ENCODE measurements around the gene TRAF3IP1. TPM values are rescaled to one million over a fixed set of nuclear protein-coding genes. Genes with fewer than 3 reads are reported as not detected.
A peak's percentile ranks its signal among the peaks of the same experiment; 100 is the strongest.
"Not testable (repeated sequence)": the region's sequence is repeated elsewhere in the genome, so short reads cannot be mapped to it uniquely, and the experiment has no call there.

The TRAF3IP1 gene
- total RNA-seq, 1 experiment from 2014 or later, result 6.4 TPM

GRCh38 chr2:238351315-238351714 lies 31.0 kb downstream of the TRAF3IP1 start:
- in situ Hi-C loops (cut with HindIII; ENCODE audit: low pct_unique_long_range_greater_than_20kb, low sequenced_read_pairs), result no loop called here
- no peak for DNase-seq (ENCODE audit: low read depth, low spot score)

GRCh38 chr2:238352361-238352760 lies 32.0 kb downstream of the TRAF3IP1 start:
- in situ Hi-C loops (cut with HindIII; ENCODE audit: low pct_unique_long_range_greater_than_20kb, low sequenced_read_pairs), result no loop called here
- no peak for DNase-seq (ENCODE audit: low read depth, low spot score)

GRCh38 chr2:238358769-238359168 lies 38.5 kb downstream of the TRAF3IP1 start:
- DNase-seq (ENCODE audit: low read depth, low spot score), result no peak
- in situ Hi-C loops (cut with HindIII; ENCODE audit: low pct_unique_long_range_greater_than_20kb, low sequenced_read_pairs), result no loop called here

- in situ Hi-C loops (cut with HindIII; ENCODE audit: low pct_unique_long_range_greater_than_20kb, low sequenced_read_pairs), result no loop called here
- no peak for DNase-seq (ENCODE audit: low read depth, low spot score)
Measured at GRCh38 chr2:238359403-238359802, 39.1 kb downstream of the TRAF3IP1 start.

GRCh38 chr2:238361877-238362276 lies 41.6 kb downstream of the TRAF3IP1 start:
- in situ Hi-C loops (cut with HindIII; ENCODE audit: low pct_unique_long_range_greater_than_20kb, low sequenced_read_pairs), result no loop called here
- DNase-seq (ENCODE audit: low read depth, low spot score), result no peak

- DNase-seq (ENCODE audit: low read depth, low spot score), result no peak
- in situ Hi-C loops (cut with HindIII; ENCODE audit: low pct_unique_long_range_greater_than_20kb, low sequenced_read_pairs), result no loop called here
Measured at GRCh38 chr2:238362626-238363025, 42.3 kb downstream of the TRAF3IP1 start.

GRCh38 chr2:238369591-238370040 lies 49.3 kb downstream of the TRAF3IP1 start:
- DNase-seq (ENCODE audit: low read depth, low spot score), result no peak
- in situ Hi-C loops (cut with HindIII; ENCODE audit: low pct_unique_long_range_greater_than_20kb, low sequenced_read_pairs), result no loop called here

- no peak for DNase-seq (ENCODE audit: low read depth, low spot score)
- in situ Hi-C loops (cut with HindIII; ENCODE audit: low pct_unique_long_range_greater_than_20kb, low sequenced_read_pairs), result no loop called here
Measured at GRCh38 chr2:238370094-238370822, 49.9 kb downstream of the TRAF3IP1 start.

GRCh38 chr2:238370823-238371372 lies 50.6 kb downstream of the TRAF3IP1 start:
- peak; percentile 66 for DNase-seq (ENCODE audit: low read depth, low spot score)
- in situ Hi-C loops (cut with HindIII; ENCODE audit: low pct_unique_long_range_greater_than_20kb, low sequenced_read_pairs), result no loop called here

GRCh38 chr2:238372277-238372676 lies 52.0 kb downstream of the TRAF3IP1 start:
- in situ Hi-C loops (cut with HindIII; ENCODE audit: low pct_unique_long_range_greater_than_20kb, low sequenced_read_pairs); DNase-seq (ENCODE audit: low read depth, low spot score): not testable (repeated sequence)

GRCh38 chr2:238376884-238377391 lies 56.6 kb downstream of the TRAF3IP1 start:
- no peak for DNase-seq (ENCODE audit: low read depth, low spot score)
- in situ Hi-C loops (cut with HindIII; ENCODE audit: low pct_unique_long_range_greater_than_20kb, low sequenced_read_pairs), result no loop called here

- in situ Hi-C loops (cut with HindIII; ENCODE audit: low pct_unique_long_range_greater_than_20kb, low sequenced_read_pairs), result no loop called here
- no peak for DNase-seq (ENCODE audit: low read depth, low spot score)
Measured at GRCh38 chr2:238378230-238379095, 58.1 kb downstream of the TRAF3IP1 start.

GRCh38 chr2:238379096-238379810 lies 58.9 kb downstream of the TRAF3IP1 start:
- in situ Hi-C loops (cut with HindIII; ENCODE audit: low pct_unique_long_range_greater_than_20kb, low sequenced_read_pairs), result no loop called here
- DNase-seq (ENCODE audit: low read depth, low spot score), result no peak

GRCh38 chr2:238380336-238380735 lies 60.0 kb downstream of the TRAF3IP1 start:
- DNase-seq (ENCODE audit: low read depth, low spot score), result no peak
- in situ Hi-C loops (cut with HindIII; ENCODE audit: low pct_unique_long_range_greater_than_20kb, low sequenced_read_pairs), result no loop called here

GRCh38 chr2:238380785-238381184 lies 60.5 kb downstream of the TRAF3IP1 start:
- in situ Hi-C loops (cut with HindIII; ENCODE audit: low pct_unique_long_range_greater_than_20kb, low sequenced_read_pairs), result no loop called here
- no peak for DNase-seq (ENCODE audit: low read depth, low spot score)

GRCh38 chr2:238381341-238382115 lies 61.2 kb downstream of the TRAF3IP1 start:
- in situ Hi-C loops (cut with HindIII; ENCODE audit: low pct_unique_long_range_greater_than_20kb, low sequenced_read_pairs), result no loop called here

GRCh38 chr2:238382381-238382781 lies 62.1 kb downstream of the TRAF3IP1 start:
- in situ Hi-C loops (cut with HindIII; ENCODE audit: low pct_unique_long_range_greater_than_20kb, low sequenced_read_pairs), result no loop called here
- no peak for DNase-seq (ENCODE audit: low read depth, low spot score)

More at GRCh38 chr2:238381341-238382115, 61.2 kb downstream of the TRAF3IP1 start:
- DNase-seq (ENCODE audit: low read depth, low spot score), result no peak
